Astrocyte (in vitro differentiated cells and primary cell): ENCODE data around the gene ZNF519. TPM values are rescaled to one million over a fixed set of nuclear protein-coding genes. Genes with fewer than 3 reads are reported as not detected.

Experiments used
- DNase-seq: peaks from one replicate; pipeline ENCODE4 v3.0.0-alpha.2; 2010; ENCODE audit warnings: low read depth
- FAIRE-seq: peaks from 2 replicates; lab custom pipeline; 2011; peaks lifted over from hg19 to GRCh38; lab: Jason Lieb, UNC
- H2AFZ ChIP-seq: 2 replicates; pipeline ENCODE4 v1.6.0; 2012; ENCODE audit warnings: low read depth, low read length, inconsistent platforms
- H3K27ac ChIP-seq: 2 replicates; pipeline ENCODE4 v1.5.1; 2011; ENCODE audit warnings: low read depth, low read length, inconsistent platforms
- H3K27me3 ChIP-seq: 2 replicates; pipeline ENCODE4 v1.6.0; 2011; ENCODE audit warnings: low read length, inconsistent platforms; ENCODE audit not compliant: insufficient read depth
- H3K36me3 ChIP-seq: 2 replicates; pipeline ENCODE4 v1.5.1; 2011; ENCODE audit warnings: low read length, inconsistent platforms; ENCODE audit not compliant: insufficient read depth
- H3K4me1 ChIP-seq: 2 replicates; pipeline ENCODE4 v1.5.1; 2011; ENCODE audit warnings: low read length, inconsistent platforms; ENCODE audit not compliant: insufficient read depth
- H3K4me2 ChIP-seq: 2 replicates; pipeline ENCODE4 v1.6.0; 2012; ENCODE audit warnings: low read length, inconsistent platforms
- H3K4me3 ChIP-seq: 2 replicates; pipeline ENCODE4 v1.5.1; 2011; ENCODE audit warnings: low read depth, mild to moderate bottlenecking, low read length, inconsistent platforms; ENCODE audit not compliant: insufficient read depth
- H3K79me2 ChIP-seq: 2 replicates; pipeline ENCODE4 v1.6.0; 2012; ENCODE audit warnings: mild to moderate bottlenecking, low read length, inconsistent platforms; ENCODE audit not compliant: insufficient read depth
- H3K9ac ChIP-seq: 2 replicates; pipeline ENCODE4 v1.6.0; 2012; ENCODE audit warnings: mild to moderate bottlenecking, low read length, inconsistent platforms
- H3K9me3 ChIP-seq: 2 replicates; pipeline ENCODE4 v1.5.1; 2012; ENCODE audit warnings: low read depth, mild to moderate bottlenecking, low read length, inconsistent platforms; ENCODE audit not compliant: insufficient read depth
- H4K20me1 ChIP-seq: 2 replicates; pipeline ENCODE4 v1.6.0; 2012; ENCODE audit warnings: low read length, inconsistent platforms; ENCODE audit not compliant: insufficient read depth
- H3K27ac Mint-ChIP-seq: one replicate; pipeline ENCODE4 v1.8.0; 2021; ENCODE audit warnings: mild to moderate bottlenecking, mixed read lengths; ENCODE audit not compliant: unreplicated experiment
- H3K27me3 Mint-ChIP-seq: one replicate; pipeline ENCODE4 v1.8.0; 2021; ENCODE audit warnings: low read depth, mixed read lengths; ENCODE audit not compliant: unreplicated experiment
- H3K36me3 Mint-ChIP-seq: one replicate; pipeline ENCODE4 v1.8.0; 2021; ENCODE audit warnings: low read depth, mixed read lengths; ENCODE audit not compliant: unreplicated experiment
- H3K4me1 Mint-ChIP-seq: one replicate; pipeline ENCODE4 v1.8.0; 2021; ENCODE audit warnings: low read depth, mixed read lengths; ENCODE audit not compliant: unreplicated experiment
- H3K4me3 Mint-ChIP-seq: one replicate; pipeline ENCODE4 v1.8.0; 2021; ENCODE audit warnings: mild to moderate bottlenecking, moderate library complexity, mixed read lengths; ENCODE audit not compliant: unreplicated experiment
- H3K9me3 Mint-ChIP-seq: one replicate; pipeline ENCODE4 v1.8.0; 2021; ENCODE audit warnings: mild to moderate bottlenecking, mixed read lengths; ENCODE audit not compliant: unreplicated experiment
- CTCF ChIP-seq: IDR thresholded peaks from 2 replicates; pipeline ENCODE4 v1.5.1; 2011; ENCODE audit warnings: low read depth, mild to moderate bottlenecking, inconsistent platforms, low read length, moderate library complexity; ENCODE audit not compliant: insufficient read depth
- EZH2 ChIP-seq: IDR thresholded peaks from 2 replicates; pipeline ENCODE4 v1.6.1; 2012; ENCODE audit warnings: mild to moderate bottlenecking, low read length, inconsistent platforms; ENCODE audit not compliant: insufficient read depth
- total RNA-seq: library from RNA; stranded (reverse); gene quantifications from 2 replicates; pipeline ENCODE4 v1.2.1, GENCODE V29; 2021

ZNF519 gene
- total RNA-seq, 1 donor from 2014 or later = 7.7 TPM

- FAIRE-seq = no peak
- TF ChIP-seq CTCF = no peak
- no peak for TF ChIP-seq EZH2
- Histone ChIP-seq H3K4me2 (no peak overlapping the region), H2AFZ (no peak overlapping the region), H3K4me1 (no peaks in the 10 kb centered on the region), H3K4me3 (no peak overlapping the region), H4K20me1 (no peaks in the 10 kb centered on the region), H3K27me3 (no peaks in the 10 kb centered on the region), H3K27ac (no peak overlapping the region), H3K36me3 (no peaks in the 10 kb centered on the region), H3K9me3 (no peaks in the 10 kb centered on the region), H3K9ac (no peak overlapping the region), H3K79me2 (peaks cover 49% of the 10 kb centered on the region)
- DNase-seq = peak; percentile 2
- H3K4me1 Mint-ChIP-seq = peaks cover 3% of the 10 kb centered on the region
- H3K27ac Mint-ChIP-seq = no peak overlapping the region
- H3K27me3 Mint-ChIP-seq = no peaks in the 10 kb centered on the region
- H3K4me3 Mint-ChIP-seq = no peak overlapping the region
- H3K9me3 Mint-ChIP-seq = peaks cover 2% of the 10 kb centered on the region
- H3K36me3 Mint-ChIP-seq = no peaks in the 10 kb centered on the region
These were observed 14.6 kb downstream of the ZNF519 start for GRCh38 chr18:14117606-14118005.

GRCh38 chr18:14106906-14107305 is 25.3 kb downstream of the ZNF519 start:
- H3K79me2 ChIP-seq = no peaks in the 10 kb centered on the region
- peaks cover 13% of the 10 kb centered on the region for H3K9me3 ChIP-seq
- no peak overlapping the region for H3K4me3 ChIP-seq
- no peaks in the 10 kb centered on the region for H3K36me3 ChIP-seq
- no peaks in the 10 kb centered on the region for H4K20me1 ChIP-seq
- Mint-ChIP-seq H3K4me3 (no peak overlapping the region), H3K9me3 (peaks cover 28% of the 10 kb centered on the region), H3K27ac (no peak overlapping the region), H3K27me3 (no peaks in the 10 kb centered on the region), H3K36me3 (peaks cover 18% of the 10 kb centered on the region), H3K4me1 (peaks cover 4% of the 10 kb centered on the region)
- TF ChIP-seq EZH2 (no peak), CTCF (no peak)
- DNase-seq = no peak
- no peak for FAIRE-seq
- no peaks in the 10 kb centered on the region for H3K27me3 ChIP-seq
- no peak overlapping the region for H2AFZ ChIP-seq
- H3K27ac ChIP-seq = no peak overlapping the region
- no peak overlapping the region for H3K4me2 ChIP-seq
- H3K9ac ChIP-seq = no peak overlapping the region
- H3K4me1 ChIP-seq = no peaks in the 10 kb centered on the region

- peaks cover 23% of the 10 kb centered on the region for H3K36me3 Mint-ChIP-seq
These were observed 27.1 kb downstream of the ZNF519 start for GRCh38 chr18:14104906-14105748.

More at GRCh38 chr18:14104906-14105748, 27.1 kb downstream of the ZNF519 start:
- peaks cover 4% of the 10 kb centered on the region for H3K4me1 Mint-ChIP-seq
- DNase-seq (peak; percentile 7), FAIRE-seq (no peak)
- Histone ChIP-seq H3K27ac (no peak overlapping the region), H3K79me2 (no peaks in the 10 kb centered on the region), H3K4me1 (no peaks in the 10 kb centered on the region), H4K20me1 (no peaks in the 10 kb centered on the region), H2AFZ (no peak overlapping the region), H3K9me3 (peaks cover 13% of the 10 kb centered on the region), H3K9ac (no peak overlapping the region), H3K27me3 (no peaks in the 10 kb centered on the region), H3K36me3 (no peaks in the 10 kb centered on the region), H3K4me2 (no peak overlapping the region), H3K4me3 (no peak overlapping the region)
- H3K27me3 Mint-ChIP-seq = no peaks in the 10 kb centered on the region
- TF ChIP-seq EZH2 = no peak
- no peak for TF ChIP-seq CTCF
- H3K4me3 Mint-ChIP-seq = no peak overlapping the region
- H3K9me3 Mint-ChIP-seq = peaks cover 25% of the 10 kb centered on the region
- peak overlapping the region; percentile 79 for H3K27ac Mint-ChIP-seq
